GM18498 (cell line): Measurements from ENCODE around the gene FAM20A.

Source experiments
- ATAC-seq: cut with Tn5 transposase; IDR thresholded peaks from one replicate; pipeline ENCODE4 v1.9.1; 2021; ENCODE audit warnings: mild to moderate bottlenecking, moderate library complexity; ENCODE audit not compliant: unreplicated experiment

Gene FAM20A

DNA sequence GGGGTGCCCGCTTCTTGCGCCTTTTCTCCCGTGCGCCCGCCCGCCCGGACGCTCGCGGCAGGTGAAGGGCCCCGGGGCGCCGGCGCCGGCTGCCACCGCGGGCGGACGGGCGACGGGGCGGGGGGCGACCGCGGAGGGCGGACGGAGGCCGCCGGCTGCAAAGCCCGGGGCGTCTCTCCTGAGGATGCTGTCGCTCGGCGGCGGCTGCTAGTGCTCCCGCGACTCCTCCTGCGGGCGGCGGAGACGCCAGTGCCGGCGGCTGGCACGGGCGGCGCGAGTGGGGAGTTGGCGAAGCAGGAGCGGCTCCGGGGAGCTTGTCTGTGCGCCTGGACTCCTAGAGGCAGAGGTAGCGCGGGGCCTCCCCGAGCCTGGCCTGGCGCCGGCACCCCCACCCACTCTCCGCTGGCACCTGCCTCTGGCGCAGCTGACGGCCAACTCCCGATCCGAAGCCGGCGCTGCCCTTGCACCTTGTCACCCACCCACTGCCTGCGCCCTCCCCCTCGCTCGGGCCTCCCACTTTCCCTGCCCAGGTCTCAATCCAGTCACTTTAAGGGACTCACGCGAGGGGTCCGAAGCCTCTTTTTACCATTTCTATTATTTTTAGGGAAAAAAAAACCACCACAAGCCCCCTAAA, at the start of gene FAM20A:
TSS of gene FAM20A (minus strand) at position 437 of the 634 bp plus-strand sequence. CDS start 701 bp downstream, outside the sequence.
- ATAC-seq: no peak

DNA sequence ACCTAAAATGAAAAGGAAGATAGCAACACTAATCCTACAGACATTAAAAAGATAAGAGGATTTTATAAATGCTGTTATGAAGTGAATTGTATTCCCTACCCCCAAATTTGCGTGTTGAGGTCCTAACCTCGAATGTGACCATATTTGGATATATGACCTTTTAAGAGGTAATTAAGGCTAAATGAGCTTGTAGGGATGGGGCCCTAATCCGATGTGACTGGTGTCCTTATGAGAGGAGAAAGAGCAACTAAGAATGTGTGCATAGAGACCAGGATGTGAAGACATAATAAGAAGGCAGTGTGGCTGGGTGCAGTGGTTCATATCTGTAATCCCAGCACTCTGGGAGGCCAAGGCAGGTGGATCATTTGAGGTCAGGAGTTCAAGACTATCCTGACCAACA, 48.2 kb upstream of the FAM20A start:
- ATAC-seq: no peak

DNA sequence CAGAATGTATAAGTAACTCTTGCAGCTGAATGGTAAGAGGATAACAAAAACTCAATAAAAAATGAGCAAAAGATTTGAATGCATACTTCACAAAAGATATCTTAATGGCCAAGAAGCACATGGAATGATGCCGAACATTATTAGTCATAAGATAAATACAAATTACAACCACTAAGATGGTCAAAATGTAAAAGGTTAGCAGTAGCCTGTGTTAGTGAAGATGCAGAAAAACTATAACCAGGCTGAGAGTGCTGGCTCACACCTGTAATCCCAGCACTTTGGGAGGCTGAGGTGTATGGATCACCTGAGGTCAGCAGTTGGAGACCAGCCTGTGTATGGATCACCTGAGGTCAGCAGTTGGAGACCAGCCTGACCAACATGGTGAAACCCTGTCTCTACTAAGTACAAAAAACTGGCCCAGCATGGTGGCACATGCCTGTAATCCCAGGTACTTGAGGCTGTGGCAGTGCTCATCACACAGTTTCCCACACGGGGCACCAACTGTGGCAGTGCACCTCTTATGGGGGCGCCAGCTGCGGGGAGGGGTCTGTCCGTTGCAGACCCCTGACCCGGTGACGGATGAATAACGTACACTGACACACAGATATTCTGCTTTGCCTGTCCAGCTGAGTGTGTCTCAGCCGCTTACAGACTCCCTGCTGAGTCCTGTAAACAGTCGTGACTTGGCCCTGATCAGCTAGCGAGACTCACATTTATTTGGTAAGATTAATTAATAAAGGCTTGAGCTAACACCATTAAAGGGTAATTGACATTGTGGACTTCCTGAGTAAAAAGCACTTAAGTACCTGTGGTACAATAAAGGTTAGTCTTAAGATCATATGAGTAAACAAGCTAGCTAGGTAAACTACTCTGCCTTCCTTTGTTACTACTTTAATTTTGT, 45.7 kb upstream of the FAM20A start:
- ATAC-seq: no peak

DNA sequence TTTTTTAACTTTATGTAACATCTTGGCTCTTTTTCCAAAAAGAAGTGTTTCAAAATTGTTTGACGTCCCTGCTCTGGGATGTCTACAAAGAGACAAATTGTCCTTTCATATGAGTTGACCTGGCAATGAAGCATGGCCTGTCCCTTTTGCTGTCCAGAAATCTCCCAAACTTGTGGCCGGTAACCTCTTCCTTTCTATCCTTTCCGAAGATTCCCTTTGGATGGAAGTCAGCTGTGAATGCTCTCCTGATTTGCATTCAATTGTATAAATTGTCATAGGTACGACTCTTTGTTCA, 40.9 kb upstream of the FAM20A start:
- ATAC-seq: no peak

DNA sequence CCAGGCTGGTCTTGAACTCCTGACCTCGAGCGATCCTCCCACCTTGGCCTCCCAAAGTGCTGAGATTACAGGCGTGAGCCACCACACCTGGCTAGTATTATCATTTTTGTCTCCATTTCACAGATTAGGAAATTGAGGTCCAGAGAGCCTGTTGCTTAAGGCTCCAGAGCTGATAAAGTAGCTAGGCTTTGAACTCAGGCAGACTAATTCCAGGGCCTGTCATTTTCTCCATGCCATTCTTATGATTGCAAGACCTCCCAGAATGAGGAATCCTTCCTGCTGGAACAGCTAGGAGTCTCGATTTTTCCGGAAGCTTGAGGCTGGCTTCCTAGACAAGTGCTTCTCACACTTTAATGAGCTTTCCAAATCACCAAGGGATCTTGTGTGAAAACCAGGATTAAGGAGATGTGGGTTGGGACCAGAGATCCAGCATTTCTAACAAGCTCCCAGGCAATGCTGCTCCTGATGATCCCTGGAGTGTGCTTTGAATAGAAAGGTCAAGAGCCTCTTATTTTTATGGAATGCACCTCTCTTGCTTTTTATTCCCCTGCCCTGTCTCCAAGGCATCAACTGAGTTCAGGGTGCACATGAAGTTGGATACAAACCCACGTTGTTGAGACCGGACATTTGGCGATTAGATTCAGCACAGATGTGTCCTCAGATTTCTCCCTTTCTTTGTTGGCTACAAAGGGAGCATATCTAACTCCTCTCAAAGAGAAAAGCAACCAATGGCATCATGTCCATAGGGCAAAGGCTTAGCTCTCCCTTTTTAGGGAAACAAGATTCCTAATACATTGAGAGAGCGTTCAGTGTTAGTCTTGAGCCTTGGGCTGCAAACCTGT, 40.3 kb upstream of the FAM20A start:
- ATAC-seq: no peak

DNA sequence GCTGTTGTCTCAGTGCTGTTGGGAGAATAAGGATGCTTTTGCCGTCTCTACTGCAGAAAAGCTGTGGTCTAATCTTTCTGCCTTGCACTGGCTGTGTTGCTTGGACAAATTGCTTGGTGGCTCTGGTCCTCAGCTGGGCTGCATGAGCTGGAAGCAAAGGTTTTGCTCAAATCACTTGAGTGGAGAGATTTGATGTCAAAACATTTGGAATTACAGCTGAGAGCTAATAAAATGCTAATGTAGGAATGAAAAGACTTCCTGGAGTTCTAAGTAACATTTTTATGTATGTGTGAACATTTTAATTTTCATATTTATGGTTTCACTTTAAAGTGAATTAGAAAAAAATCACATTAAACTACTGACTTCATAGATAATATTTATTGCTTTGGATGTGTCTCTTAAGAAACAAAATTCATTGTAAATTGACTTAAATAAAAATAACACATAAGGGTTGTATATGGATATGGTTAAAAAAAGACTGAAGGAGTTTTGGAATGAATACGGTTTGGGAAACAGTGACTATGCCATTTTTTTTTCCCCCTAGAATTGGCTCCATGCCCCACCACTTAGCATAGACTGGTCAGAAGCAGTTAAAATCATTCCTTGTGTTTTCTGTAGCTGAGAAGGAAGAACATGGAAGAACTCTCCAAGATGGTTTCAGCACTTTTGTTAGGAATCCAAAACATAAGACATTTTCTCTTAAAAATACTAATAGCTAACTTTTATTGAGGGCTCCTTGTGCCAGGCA, 39.2 kb upstream of the FAM20A start:
- no peak for ATAC-seq

DNA sequence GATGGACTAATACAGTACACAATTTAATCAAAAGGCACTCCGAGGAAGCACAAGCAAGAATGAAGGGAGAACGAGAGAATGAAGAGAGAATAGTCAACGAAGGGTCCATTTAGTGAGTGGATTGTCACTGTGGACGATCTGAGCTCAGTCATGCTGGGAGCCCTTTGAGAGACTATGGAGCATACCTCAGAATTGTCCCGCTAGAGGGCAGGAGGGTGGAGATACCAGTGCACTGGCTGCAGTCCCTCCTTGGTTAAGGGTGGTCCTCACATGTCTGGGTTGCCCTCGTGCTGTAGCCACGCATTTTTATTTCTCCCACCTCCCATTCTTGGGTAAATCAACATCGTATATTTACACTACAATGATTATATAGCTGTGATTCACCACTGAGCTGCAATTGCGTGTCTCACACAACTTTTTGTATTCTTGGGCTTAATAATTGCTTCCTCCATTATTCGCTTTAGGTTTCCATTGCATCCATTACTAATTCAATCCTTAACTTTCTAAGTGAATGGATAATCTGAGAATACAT, 33.2 kb upstream of the FAM20A start:
- ATAC-seq: no peak

DNA sequence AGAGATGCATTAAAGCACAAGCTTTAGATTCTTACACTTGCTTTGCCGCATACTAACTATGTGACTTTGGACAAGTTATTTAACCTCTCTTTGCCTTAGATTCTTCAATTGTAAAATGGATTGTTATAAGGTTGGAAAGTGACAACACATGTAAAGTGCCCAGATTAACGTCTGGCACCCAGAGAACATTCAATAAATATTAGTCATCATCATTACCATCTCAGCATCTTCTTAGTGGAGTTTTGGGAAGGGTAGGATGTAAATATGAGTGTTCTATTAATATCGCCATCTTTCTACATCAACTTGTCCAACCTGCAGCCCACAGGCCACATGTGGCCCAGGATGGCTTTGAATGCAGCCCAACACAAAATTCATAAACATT, 27.4 kb upstream of the FAM20A start:
- ATAC-seq: no peak

DNA sequence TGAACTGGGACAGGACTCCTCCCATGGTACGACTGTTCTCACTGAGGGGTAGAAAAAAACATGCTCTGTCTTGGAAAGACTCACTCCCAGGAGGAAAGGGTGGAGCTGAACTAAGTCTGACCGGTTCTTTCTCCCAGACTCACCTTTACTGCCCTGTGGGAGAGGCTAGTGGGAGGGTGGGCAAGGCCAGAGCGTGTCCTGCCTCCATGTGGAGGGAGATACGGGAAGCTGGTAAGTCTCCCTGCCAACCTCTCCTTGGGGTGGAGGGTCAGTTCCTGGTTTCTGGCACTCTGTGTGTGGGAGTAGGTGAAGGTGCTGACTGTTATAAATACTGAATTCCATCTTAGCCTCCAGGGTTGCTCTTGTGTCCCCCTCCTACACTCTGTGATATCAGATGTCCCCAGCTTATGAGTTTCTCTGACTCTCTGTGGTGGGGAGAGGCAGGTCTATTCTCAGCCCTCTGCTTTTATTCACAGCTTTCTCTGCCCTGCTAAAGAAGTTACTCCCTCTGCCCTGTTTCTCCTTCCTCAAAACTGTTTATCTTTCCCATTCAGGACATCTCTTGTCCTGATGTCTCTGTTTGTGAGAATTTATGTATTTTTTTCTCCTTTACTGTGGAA, 26.9 kb upstream of the FAM20A start:
- no peak for ATAC-seq

DNA sequence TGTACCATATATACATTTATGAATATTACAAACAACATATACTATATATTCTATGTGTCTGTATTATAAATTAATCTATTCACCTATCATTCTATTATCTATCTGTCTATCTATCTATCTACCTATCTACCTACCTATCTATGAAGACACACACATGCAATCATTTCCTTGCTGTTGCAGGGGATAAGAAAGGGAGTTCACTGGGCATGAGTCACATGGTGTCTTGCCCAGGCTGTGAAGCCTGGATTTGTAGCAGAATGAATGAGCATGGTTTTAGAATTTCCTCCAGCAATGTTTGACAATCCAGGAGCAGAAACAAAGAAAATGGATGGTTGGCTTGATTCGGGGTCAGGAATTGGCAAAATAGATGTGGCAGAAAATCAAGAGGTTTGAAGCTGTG, 23.2 kb upstream of the FAM20A start:
- no peak for ATAC-seq

DNA sequence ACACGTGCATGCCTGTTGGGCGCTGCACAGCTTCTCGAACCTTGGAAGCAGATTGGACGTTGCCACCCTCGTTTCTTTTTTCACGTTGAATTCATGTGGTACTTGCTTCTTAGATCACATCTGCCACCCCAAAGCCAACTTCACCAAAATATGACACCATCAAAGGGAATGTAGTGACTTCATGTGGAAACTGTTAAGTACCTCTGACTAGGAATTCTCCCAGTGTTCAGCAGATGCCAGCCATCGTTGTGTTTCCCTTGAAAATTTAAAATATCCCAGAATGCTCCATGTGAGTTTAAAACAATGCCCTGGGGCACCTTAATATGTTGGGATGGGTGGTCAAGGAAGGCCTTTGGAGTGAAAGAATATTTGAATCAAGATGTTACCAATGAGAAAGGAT, 22.6 kb upstream of the FAM20A start:
- ATAC-seq: no peak

DNA sequence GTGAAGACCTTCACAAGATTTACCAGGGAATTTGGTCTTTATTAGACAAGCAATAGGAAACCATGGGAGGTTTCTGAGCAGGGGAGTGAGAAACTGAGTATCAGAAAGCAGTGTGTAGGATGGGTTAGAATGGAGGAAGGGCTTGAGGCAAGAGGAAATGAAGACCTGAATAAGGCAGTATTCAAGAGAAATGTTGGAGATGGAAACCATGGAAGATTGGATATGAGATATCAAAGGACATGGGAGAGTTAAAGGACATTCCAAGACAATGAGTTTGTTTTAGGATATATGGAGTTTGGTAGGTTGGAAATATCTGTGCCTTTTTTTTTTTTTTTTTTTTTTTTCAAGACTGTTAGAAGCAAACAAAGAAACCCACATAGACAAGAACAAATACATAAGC, 21.3 kb upstream of the FAM20A start:
- no peak for ATAC-seq

DNA sequence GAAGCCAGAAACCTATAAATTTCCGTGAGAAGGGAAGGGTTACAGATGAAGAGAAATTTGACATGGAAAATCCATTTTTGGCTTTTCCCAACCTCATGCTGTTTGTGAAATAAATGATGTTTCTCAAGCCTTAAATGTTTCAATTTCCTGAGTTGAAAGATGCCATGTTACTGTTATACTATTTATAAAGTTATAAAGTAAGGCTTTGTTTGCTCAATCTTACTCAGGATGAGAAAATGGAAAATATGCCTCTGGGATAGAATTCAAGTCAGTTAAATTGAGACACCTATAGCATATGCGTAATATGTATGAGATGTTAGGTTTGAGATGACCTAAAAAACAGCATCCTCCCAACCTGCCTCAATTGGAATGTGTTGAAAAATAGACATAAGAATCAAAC, 19.9 kb upstream of the FAM20A start:
- no peak for ATAC-seq

DNA sequence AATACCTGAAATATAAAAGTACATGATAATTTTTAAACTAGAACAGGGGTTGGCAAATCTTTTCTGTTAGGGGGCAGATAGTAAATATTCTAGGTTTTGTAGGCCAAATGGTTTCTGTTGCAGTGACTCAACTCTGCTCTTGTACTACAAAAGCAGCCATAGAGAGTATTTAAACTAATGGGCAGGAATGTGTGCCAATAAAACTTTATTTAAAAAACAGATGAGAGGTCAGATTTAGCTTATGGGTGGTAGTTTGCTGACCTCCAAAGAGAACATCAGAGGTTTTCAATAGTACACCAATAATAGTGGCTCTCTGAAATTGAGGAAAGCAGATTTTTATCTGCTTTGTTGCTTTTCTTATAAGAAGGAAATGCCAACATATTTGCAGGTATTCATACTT, 15.2 kb upstream of the FAM20A start:
- no peak for ATAC-seq

DNA sequence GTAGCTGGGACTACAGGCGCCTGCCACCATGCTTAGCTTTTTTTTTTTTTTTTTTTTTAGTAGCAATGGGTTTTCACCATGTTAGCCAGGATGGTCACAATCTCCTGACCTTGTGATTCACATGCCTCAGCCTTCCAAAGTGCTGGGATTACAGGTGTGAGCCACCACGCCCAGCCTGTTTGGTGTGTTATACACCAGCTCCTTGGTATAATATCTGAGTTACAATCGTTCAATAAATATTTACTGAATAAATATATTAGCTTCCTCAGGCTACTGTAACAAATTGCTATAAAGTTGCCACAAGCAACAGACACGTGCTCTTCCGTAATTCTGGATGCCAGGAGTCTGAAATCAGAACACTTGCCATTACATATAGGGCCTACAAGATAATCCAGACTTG, 13.6 kb upstream of the FAM20A start:
- ATAC-seq: no peak

DNA sequence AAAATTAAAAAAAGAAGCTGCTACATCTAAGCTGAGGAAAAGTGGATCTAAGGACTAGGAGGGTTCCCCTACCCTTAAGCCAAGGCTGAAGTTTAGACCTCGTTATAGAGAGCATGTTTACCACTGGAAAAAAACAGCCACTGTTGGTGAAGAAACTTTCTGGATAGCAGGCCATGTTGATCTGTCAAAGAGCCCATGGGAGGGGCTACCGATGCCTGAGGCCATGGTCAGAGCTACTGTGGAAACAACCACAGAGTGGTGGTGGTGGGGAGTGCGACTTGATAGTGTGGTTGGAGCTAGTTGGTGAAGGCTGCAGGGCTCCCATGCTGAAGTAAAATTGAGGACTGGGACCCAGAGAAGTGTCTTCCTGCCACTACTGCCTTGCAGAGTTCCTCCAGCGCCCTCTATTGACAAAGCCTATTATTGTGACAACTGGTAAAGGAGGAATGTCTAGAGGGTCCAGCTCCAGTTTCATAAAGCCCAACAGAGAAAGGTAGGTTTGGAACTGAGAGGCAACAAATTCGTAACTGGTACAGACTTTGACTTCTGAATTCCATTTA, 12.7 kb upstream of the FAM20A start:
- no peak for ATAC-seq

DNA sequence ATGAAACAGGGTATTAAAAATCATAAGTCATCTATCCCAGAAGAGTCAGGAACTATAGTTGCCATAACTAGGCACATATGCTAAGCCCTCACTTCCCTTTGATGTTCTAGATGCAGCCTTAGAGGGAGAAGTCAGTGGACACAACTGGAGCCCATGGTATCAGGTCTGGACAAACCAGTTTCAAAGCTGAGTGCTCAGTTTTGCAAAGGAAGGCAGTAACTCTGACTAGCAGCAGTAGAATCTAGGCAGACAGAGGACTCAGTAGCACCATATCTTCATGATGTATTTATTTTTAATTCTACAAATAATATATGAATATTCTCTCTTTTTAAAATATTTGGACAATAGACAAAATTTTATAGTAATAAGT, 11.7 kb upstream of the FAM20A start:
- ATAC-seq: no peak

DNA sequence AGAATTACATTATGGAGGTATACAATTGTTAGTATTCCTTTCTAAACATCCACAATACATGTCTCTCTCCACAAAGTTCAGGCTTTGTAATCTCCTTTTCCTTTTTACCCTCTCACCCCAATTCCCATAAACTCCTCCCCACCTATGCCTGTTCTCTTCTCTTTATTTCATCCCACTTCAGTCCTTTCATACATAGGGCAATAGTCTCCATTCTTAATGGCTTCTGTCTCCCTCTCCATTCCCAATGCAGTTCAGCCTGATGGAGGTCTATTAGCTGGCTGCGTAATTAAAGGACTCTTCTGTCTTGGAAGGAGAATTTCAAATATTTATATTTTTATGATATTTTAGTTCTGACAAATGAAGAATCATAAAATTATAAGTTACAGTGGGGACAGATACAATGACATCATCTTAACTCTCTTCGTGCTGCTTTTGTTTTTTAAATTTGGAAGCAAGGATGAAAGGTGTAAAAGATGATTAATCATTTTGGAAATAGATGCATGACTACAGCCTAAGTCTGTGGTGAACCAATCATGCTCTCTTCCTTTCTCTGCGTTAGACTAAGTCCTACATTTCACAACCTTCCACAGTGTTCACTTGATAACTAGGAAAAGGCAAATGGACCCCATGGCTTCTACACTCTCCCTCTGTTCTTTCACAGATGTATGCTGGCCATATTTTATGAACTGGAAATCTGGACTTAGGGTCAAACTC, 11.2 kb upstream of the FAM20A start:
- ATAC-seq: no peak

DNA sequence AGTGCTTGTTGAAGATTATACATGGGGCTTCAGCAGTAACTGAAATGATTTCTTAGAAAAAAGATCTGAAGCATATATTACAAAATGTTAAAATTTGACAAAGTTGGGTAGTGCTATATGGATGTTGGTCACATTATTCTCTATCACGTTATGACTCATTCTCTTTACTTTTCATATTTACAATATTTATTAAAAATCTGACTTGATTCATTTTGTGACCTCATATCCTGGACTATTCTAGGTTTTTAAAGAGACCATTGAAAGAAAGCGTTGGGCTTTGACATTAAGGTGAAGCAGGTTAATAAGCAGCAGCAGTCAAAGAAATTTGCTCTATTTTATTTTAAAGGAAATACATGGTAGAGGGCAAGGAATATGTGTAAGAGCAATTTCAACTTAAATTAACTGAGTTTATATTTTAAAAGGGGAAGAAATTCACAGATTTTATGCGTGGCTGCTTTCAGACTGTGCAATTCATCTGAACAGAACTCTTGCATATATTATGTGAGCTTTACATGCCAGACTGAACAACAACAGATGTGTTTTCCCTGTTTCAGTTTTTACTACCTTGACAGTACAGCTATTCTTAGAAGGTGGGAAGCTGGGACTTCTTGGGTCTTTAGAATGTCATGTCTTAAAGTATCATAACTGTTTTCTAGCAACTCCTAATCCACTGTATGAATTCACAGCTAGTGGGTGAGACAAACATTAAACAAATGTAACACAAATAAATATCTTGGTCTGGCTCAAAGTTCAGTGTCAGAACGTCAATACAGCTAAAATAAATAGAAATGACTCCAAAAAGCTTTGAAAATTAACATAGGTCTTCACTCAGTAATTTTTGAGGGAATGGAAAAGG, 10.4 kb upstream of the FAM20A start:
- ATAC-seq: no peak
